ENCODE data around the gene RWDD2A.

RWDD2A gene

DNA sequence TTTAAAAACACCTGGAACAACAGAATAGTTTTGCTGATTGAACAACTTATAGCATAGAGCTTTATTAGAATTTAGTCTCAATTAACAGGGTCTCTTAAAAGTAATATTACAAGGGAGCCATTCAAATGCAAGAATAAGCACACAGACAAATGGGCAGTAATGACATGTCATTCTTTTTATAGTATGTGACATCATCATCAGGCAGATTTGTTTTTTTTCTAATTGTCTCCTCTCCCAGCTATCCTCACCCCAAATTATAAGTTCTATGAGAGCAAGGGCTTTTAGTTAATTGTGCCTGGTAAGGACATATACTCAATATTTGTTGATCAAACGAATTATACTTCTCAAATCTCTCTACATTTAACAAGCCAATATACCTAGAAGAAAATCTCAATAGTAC, 11.0 kb upstream of the RWDD2A start:
- no peak overlapping the region for H3K23ac ChIP-seq (ENCODE audit: low read length in 2 of 2)
- peak; percentile 38 for DNase-seq
- H3K4me2 ChIP-seq (ENCODE audit: low read length, poor library complexity, severe bottlenecking), result no peak overlapping the region
- no peak overlapping the region for H2BK15ac ChIP-seq (ENCODE audit: low read depth, poor library complexity, severe bottlenecking)
- no peak overlapping the region for H2AFZ ChIP-seq (ENCODE audit: low read depth, low read length)
- no peak overlapping the region for H3K4ac ChIP-seq (ENCODE audit: low read depth in 1 of 2, low read length in 2 of 2)
- H3K4me1 ChIP-seq (ENCODE audit: control insufficient read depth, insufficient read depth, low read depth, low read length), result no peaks in the 10 kb centered on the region
- no peak overlapping the region for H3K14ac ChIP-seq (ENCODE audit: low read length in 2 of 2)
- no peak overlapping the region for H2AK5ac ChIP-seq (ENCODE audit: low read length, severe bottlenecking)
- no peak overlapping the region for H3K27ac ChIP-seq (ENCODE audit: low read length, poor library complexity, severe bottlenecking)
- H3K9me3 ChIP-seq (ENCODE audit: control insufficient read depth, low read length), result no peaks in the 10 kb centered on the region
- no peak overlapping the region for H2BK5ac ChIP-seq (ENCODE audit: low read depth, low read length, poor library complexity, severe bottlenecking)
- no peak overlapping the region for H3K18ac ChIP-seq (ENCODE audit: low read depth in 1 of 2, low read length in 2 of 2)
- H4K8ac ChIP-seq (ENCODE audit: low read length), result no peak overlapping the region
- no peak overlapping the region for H2BK120ac ChIP-seq (ENCODE audit: low read depth, low read length)
- no peaks in the 10 kb centered on the region for H3K27me3 ChIP-seq (ENCODE audit: control insufficient read depth in 1 of 2, insufficient read depth in 1 of 2, low read length in 2 of 2)
- 88% methylated on average over 1 of the region's 1 CpG for WGBS
- peaks cover 11 to 83% of the 10 kb centered on the region in 2 experiments for H3K36me3 ChIP-seq (ENCODE audit: control insufficient read depth in 1 of 2, insufficient read depth in 2 of 2, low read depth in 1 of 2, low read length in 2 of 2)
- H4K91ac ChIP-seq (ENCODE audit: low read length), result no peak overlapping the region
- H3K79me1 ChIP-seq (replicated peaks; ENCODE audit: low read length, poor library complexity, severe bottlenecking), result peaks cover 22% of the 10 kb centered on the region
- peak overlapping the region; percentile 63 for H3K9ac ChIP-seq (ENCODE audit: low read length)
- H2BK12ac ChIP-seq (ENCODE audit: low read length in 2 of 2), result no peak overlapping the region
- no peak overlapping the region for H3K4me3 ChIP-seq (ENCODE audit: insufficient read depth in 1 of 2, low read depth in 1 of 2, low read length in 2 of 2)

GRCh38 chr6:83183082-83183828, 9.9 kb upstream of the RWDD2A start:
- Histone ChIP-seq H3K4me2 (ENCODE audit: low read length, poor library complexity, severe bottlenecking) (no peak overlapping the region), H2BK15ac (ENCODE audit: low read depth, poor library complexity, severe bottlenecking) (no peak overlapping the region), H2AFZ (ENCODE audit: low read depth, low read length) (no peak overlapping the region), H3K4ac (ENCODE audit: low read depth in 1 of 2, low read length in 2 of 2) (no peak overlapping the region), H2BK5ac (ENCODE audit: low read depth, low read length, poor library complexity, severe bottlenecking) (no peak overlapping the region), H2BK12ac (ENCODE audit: low read length in 2 of 2) (no peak overlapping the region), H3K23ac (ENCODE audit: low read length in 2 of 2) (no peak overlapping the region), H3K27me3 (ENCODE audit: control insufficient read depth in 1 of 2, insufficient read depth in 1 of 2, low read length in 2 of 2) (no peaks in the 10 kb centered on the region), H3K9me3 (ENCODE audit: control insufficient read depth, low read length) (no peaks in the 10 kb centered on the region), H3K18ac (ENCODE audit: low read depth in 1 of 2, low read length in 2 of 2) (no peak overlapping the region), H4K91ac (ENCODE audit: low read length) (no peak overlapping the region), H3K36me3 (ENCODE audit: control insufficient read depth in 1 of 2, insufficient read depth in 2 of 2, low read depth in 1 of 2, low read length in 2 of 2) (peaks cover 14 to 81% of the 10 kb centered on the region in 2 experiments), H3K9ac (ENCODE audit: low read length) (peak overlapping the region; percentile 63), H3K4me1 (ENCODE audit: control insufficient read depth, insufficient read depth, low read depth, low read length) (no peaks in the 10 kb centered on the region), H4K8ac (ENCODE audit: low read length) (no peak overlapping the region), H2BK120ac (ENCODE audit: low read depth, low read length) (no peak overlapping the region), H3K79me1 (replicated peaks; ENCODE audit: low read length, poor library complexity, severe bottlenecking) (peaks cover 18% of the 10 kb centered on the region), H3K14ac (ENCODE audit: low read length in 2 of 2) (no peak overlapping the region), H3K27ac (ENCODE audit: low read length, poor library complexity, severe bottlenecking) (peak overlapping the region; percentile 46), H2AK5ac (ENCODE audit: low read length, severe bottlenecking) (no peak overlapping the region), H3K4me3 (ENCODE audit: insufficient read depth in 1 of 2, low read depth in 1 of 2, low read length in 2 of 2) (peak overlapping the region in 1 of 2 experiments; percentile 35)
- DNase-seq, result peak; percentile 99
- WGBS, result 23% methylated on average over 9 of the region's 9 CpGs

GRCh38 chr6:83185096-83185495, 8.1 kb upstream of the RWDD2A start:
- no peaks in the 10 kb centered on the region for H3K9me3 ChIP-seq (ENCODE audit: control insufficient read depth, low read length)

DNA sequence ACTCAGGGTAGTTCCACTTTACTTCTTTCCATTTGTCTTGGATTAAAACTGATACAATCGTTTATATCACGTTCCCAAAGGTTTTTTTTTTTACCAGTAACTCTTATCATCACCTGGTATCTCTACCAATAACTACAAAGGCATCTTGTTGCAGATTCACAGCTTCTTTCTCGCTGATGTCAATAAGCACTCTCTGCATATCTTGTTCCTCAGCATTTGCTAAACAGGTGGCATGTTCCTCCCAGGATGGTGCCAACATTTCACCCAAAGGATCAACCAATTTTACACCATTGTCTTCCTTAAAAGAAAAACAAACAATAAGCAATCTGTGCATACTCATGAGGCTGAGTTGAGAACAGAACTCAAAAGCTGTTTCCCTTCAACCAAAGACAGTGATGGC, 4.7 kb upstream of the RWDD2A start:
- peaks cover 4% of the 10 kb centered on the region for H3K4me1 ChIP-seq (ENCODE audit: control insufficient read depth, insufficient read depth, low read depth, low read length)
- no peak overlapping the region for H3K23ac ChIP-seq (ENCODE audit: low read length in 2 of 2)
- H3K4me3 ChIP-seq (ENCODE audit: insufficient read depth in 1 of 2, low read depth in 1 of 2, low read length in 2 of 2), result no peak overlapping the region
- no peak overlapping the region for H3K27ac ChIP-seq (ENCODE audit: low read length, poor library complexity, severe bottlenecking)
- DNase-seq, result no peak
- no peak overlapping the region for H2BK12ac ChIP-seq (ENCODE audit: low read length in 2 of 2)
- WGBS, result 89% methylated on average over 3 of the region's 3 CpGs
- no peak overlapping the region for H2BK120ac ChIP-seq (ENCODE audit: low read depth, low read length)
- peaks cover 17% of the 10 kb centered on the region for H3K79me1 ChIP-seq (replicated peaks; ENCODE audit: low read length, poor library complexity, severe bottlenecking)
- no peak overlapping the region for H2BK15ac ChIP-seq (ENCODE audit: low read depth, poor library complexity, severe bottlenecking)
- H3K18ac ChIP-seq (ENCODE audit: low read depth in 1 of 2, low read length in 2 of 2), result no peak overlapping the region
- no peak overlapping the region for H3K9ac ChIP-seq (ENCODE audit: low read length)
- no peaks in the 10 kb centered on the region for H3K9me3 ChIP-seq (ENCODE audit: control insufficient read depth, low read length)
- no peak overlapping the region for H3K14ac ChIP-seq (ENCODE audit: low read length in 2 of 2)
- no peak overlapping the region for H3K4me2 ChIP-seq (ENCODE audit: low read length, poor library complexity, severe bottlenecking)
- no peak overlapping the region for H4K91ac ChIP-seq (ENCODE audit: low read length)
- H2BK5ac ChIP-seq (ENCODE audit: low read depth, low read length, poor library complexity, severe bottlenecking), result no peak overlapping the region
- H3K36me3 ChIP-seq (ENCODE audit: control insufficient read depth in 1 of 2, insufficient read depth in 2 of 2, low read depth in 1 of 2, low read length in 2 of 2), result peaks cover 14 to 69% of the 10 kb centered on the region in 2 experiments
- H2AK5ac ChIP-seq (ENCODE audit: low read length, severe bottlenecking), result no peak overlapping the region
- H3K27me3 ChIP-seq (ENCODE audit: control insufficient read depth in 1 of 2, insufficient read depth in 1 of 2, low read length in 2 of 2), result no peaks in the 10 kb centered on the region
- H2AFZ ChIP-seq (ENCODE audit: low read depth, low read length), result no peak overlapping the region
- no peak overlapping the region for H4K8ac ChIP-seq (ENCODE audit: low read length)
- no peak overlapping the region for H3K4ac ChIP-seq (ENCODE audit: low read depth in 1 of 2, low read length in 2 of 2)

More at GRCh38 chr6:83185096-83185495, 8.1 kb upstream of the RWDD2A start:
- WGBS, result 100% methylated on average over 2 of the region's 2 CpGs
- peak; percentile 19 for DNase-seq
- no peak overlapping the region for H3K27ac ChIP-seq (ENCODE audit: low read length, poor library complexity, severe bottlenecking)
- H3K14ac ChIP-seq (ENCODE audit: low read length in 2 of 2), result no peak overlapping the region
- H3K27me3 ChIP-seq (ENCODE audit: control insufficient read depth in 1 of 2, insufficient read depth in 1 of 2, low read length in 2 of 2), result no peaks in the 10 kb centered on the region
- no peak overlapping the region for H2AFZ ChIP-seq (ENCODE audit: low read depth, low read length)
- H3K9ac ChIP-seq (ENCODE audit: low read length), result no peak overlapping the region
- no peak overlapping the region for H3K4me2 ChIP-seq (ENCODE audit: low read length, poor library complexity, severe bottlenecking)
- H3K4me3 ChIP-seq (ENCODE audit: insufficient read depth in 1 of 2, low read depth in 1 of 2, low read length in 2 of 2), result no peak overlapping the region
- H2BK120ac ChIP-seq (ENCODE audit: low read depth, low read length), result no peak overlapping the region
- H2BK5ac ChIP-seq (ENCODE audit: low read depth, low read length, poor library complexity, severe bottlenecking), result no peak overlapping the region
- peaks cover 2% of the 10 kb centered on the region for H3K4me1 ChIP-seq (ENCODE audit: control insufficient read depth, insufficient read depth, low read depth, low read length)
- H2BK15ac ChIP-seq (ENCODE audit: low read depth, poor library complexity, severe bottlenecking), result no peak overlapping the region
- H2BK12ac ChIP-seq (ENCODE audit: low read length in 2 of 2), result no peak overlapping the region
- H4K91ac ChIP-seq (ENCODE audit: low read length), result no peak overlapping the region
- no peak overlapping the region for H3K4ac ChIP-seq (ENCODE audit: low read depth in 1 of 2, low read length in 2 of 2)
- peaks cover 24% of the 10 kb centered on the region for H3K79me1 ChIP-seq (replicated peaks; ENCODE audit: low read length, poor library complexity, severe bottlenecking)
- H3K23ac ChIP-seq (ENCODE audit: low read length in 2 of 2), result peak overlapping the region in 1 of 2 experiments; percentile 26
- peaks cover 14 to 84% of the 10 kb centered on the region in 2 experiments for H3K36me3 ChIP-seq (ENCODE audit: control insufficient read depth in 1 of 2, insufficient read depth in 2 of 2, low read depth in 1 of 2, low read length in 2 of 2)
- no peak overlapping the region for H2AK5ac ChIP-seq (ENCODE audit: low read length, severe bottlenecking)
- H4K8ac ChIP-seq (ENCODE audit: low read length), result no peak overlapping the region
- no peak overlapping the region for H3K18ac ChIP-seq (ENCODE audit: low read depth in 1 of 2, low read length in 2 of 2)
